H54 (cell line): ENCODE measurements around the gene ZNF326.

Experiments
- DNase-seq: peaks from one replicate; pipeline ENCODE4 v3.0.0; 2011; ENCODE audit warnings: low spot score, mixed read lengths; ENCODE audit not compliant: insufficient read length
- FAIRE-seq: peaks from 3 replicates; lab custom pipeline; 2011; peaks lifted over from hg19 to GRCh38; lab: Jason Lieb, UNC
- POLR2A ChIP-seq: IDR thresholded peaks from 2 replicates; pipeline ENCODE4 v1.6.1; 2011; ENCODE audit warnings: low read depth, mild to moderate bottlenecking, low read length

The ZNF326 gene

DNA sequence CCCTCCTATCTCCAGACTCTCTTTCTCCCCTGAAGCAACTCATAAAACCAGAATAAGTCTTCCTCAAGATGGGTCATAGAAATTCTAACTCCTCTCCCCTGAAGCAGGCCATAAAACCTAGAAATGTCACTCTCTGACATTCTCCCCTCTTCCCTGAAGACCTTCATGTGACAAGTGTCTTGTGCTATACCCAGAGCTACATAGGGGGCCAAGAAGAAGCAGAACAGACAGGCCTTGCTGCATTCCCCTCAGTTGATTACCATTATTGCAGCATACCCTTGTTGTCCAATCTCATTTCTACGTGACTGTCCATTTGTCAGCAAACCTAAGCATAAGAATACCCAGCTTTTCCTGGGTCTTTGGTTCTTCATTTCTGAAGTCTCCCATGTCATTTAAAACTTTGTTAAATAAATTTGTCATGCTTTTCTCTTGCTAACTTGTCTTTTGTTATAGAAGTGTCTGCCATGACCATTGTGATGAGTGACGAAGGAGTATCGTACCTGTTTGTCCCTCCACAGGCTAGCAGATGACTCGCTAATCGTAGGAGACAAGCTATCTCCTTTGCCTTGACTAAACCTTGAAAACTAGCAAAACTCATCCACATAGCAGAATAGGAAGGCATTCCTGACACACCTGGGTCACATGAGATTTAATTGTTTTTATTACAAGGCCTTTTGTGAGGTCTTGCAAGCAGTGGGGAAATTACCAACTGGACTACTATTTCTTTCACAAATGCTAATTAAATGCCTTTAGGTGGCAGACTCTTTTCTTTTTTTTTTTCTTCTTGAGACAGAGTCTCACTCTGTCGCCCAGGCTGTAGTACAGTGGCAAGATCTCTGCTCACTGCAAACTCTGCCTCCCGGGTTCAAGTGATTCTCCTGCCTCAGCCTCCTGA is 39.4 kb upstream of the ZNF326 start:
- DNase-seq (no peak), FAIRE-seq (no peak)
- no peak for TF ChIP-seq POLR2A

DNA sequence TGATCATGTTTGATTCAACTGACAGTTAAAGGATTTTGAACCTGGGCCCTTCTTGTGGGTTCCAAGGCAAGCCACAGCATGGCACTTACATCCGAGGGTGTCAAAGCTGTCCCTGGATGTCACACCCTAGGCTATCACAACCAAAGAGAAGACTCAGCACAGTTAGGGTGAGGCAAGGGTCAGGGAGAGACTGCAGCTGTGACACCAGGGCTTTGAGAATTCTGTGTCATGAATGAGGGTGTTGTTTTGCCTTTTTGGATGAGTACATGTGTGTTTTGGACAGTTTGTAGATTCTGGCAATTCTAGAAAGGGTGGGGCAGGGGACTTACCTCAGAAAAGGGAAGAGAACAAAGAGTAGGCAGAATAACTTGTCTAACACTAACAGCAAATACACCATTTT is 37.8 kb upstream of the ZNF326 start:
- no peak for TF ChIP-seq POLR2A
- DNase-seq = no peak
- FAIRE-seq = no peak

DNA sequence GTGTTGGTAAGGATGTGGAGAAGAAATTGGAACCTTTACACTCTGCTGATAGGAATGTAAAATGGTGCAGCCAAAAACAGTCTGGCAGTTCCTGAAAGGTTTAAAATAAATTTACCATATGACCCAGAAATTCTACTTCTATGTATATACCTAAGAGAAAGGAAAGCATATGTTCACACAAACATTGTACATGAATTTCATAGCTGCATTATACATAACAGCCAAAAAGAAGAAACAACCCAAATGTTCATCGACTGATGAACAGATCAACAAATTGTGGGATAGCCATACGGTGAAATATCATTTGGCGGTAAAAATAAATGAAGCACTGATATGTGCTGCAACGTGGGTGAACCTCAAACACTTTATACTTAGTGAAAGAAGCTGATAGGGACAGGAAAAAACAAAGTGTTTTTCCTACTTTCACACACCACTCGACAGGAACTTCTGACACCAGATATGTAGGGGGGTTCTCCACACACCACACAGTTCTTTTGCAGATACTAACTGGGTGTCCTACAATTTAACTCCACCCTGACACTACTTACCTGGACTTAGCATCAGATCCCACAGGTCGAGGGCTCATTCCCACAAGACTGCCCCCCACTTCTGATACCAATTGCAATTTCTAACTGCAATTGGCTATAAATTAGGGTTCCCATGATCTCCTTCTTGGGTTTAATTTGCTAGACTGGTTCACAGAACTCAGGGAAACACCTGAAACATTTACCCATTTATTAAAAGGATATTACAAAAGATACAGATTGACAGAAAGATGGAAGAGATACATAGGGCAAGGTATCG is 35.9 kb upstream of the ZNF326 start:
- TF ChIP-seq POLR2A = no peak
- no peak for FAIRE-seq

DNA sequence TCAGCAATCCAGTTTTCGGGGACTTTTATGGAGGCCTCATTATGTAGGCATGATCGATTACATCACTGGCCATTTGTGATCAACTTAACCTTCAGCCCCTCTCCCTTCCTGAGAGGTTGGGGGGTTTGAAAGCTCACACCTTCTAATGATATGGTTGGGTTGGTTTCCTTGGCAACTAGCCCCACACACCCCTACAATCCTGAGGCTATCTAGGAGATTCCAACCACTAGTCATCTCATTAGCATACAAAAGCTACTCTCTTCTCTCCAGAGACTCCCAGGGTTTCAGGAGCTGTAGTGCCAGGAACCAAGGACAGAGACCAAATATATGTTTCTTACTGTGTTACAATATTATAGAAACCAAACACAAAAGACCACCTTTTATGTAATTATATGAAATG is 35.2 kb upstream of the ZNF326 start:
- DNase-seq = no peak
- FAIRE-seq = no peak
- no peak for TF ChIP-seq POLR2A

More for the DNA sequence above, 35.9 kb upstream of the ZNF326 start:
- no peak for DNase-seq

DNA sequence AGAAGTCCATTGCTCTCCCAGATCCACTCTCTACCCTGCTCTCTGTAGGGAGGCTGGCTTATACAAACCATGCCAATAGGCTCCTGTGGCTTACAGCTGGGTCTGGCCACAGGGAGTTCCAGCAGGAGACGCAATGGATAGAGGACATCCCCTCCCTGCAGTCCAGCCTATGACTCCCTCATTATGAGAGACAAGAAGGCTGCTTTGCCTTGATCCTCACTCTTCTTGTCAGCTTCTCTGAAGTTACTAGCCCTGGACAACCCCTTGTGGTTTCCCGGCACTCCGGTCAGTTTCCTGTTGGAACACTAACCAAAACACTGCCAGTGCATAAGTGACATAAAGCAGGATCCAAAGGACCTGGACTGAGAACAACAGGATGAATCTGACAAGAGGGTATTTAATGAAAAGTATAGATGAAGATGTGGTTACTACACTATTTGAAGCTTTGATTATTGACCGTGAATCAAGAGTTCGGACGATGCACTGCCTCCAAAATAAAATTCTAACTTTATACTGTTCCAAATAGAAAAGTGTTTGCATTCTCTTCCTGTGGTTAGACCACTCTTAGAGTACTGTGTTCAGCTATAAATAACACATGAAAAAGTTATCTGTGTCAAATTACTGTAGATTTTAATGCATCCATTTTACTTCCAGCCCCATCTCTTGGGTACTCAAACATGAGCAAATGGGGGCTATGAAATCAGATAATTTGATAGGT is 32.7 kb upstream of the ZNF326 start:
- peak; percentile 96 for FAIRE-seq
- no peak for TF ChIP-seq POLR2A
- no peak for DNase-seq

DNA sequence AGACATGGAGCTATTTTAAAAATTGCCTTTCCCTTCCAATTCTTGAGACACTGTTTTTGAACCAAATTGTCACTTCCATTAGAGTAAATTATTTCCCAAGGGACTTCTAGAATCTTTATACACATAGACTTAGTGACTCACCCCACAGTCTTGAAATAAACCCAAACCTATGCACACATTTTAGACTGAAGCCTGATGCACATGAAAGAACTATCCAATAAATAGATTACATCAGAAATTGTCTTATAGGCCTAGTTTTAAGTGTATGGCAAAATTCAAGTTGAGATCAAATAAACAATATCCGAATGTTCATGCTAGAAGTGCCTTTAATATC is 32.2 kb upstream of the ZNF326 start:
- DNase-seq (no peak), FAIRE-seq (no peak)
- TF ChIP-seq POLR2A = no peak

DNA sequence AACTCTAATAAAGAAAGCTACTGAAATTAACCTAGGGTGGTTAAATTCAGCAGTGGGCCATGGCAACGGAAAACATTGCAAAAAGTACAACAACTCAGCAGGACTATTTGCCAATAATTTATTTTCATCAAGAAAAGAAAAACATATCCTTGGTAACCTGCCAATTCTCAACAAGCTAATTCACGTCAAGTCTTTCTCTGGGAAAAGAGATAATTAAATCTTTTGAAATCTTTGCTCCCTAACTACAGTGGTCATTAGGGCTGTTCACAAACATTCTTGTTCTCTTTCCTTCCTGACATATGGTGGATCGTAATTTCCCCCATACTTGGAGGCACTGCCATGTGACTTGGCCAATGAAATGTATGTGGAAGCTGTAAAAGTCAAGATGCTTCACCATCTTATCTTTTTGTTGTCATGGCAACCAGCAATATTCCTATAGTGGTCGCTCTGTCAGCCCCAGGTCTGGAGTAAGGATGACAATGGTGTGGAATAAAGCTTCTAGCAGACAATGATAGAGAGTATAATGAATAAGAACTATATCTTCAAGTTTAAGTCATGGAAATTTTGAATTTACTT is 29.6 kb upstream of the ZNF326 start:
- no peak for FAIRE-seq
- DNase-seq = no peak
- TF ChIP-seq POLR2A = no peak

DNA sequence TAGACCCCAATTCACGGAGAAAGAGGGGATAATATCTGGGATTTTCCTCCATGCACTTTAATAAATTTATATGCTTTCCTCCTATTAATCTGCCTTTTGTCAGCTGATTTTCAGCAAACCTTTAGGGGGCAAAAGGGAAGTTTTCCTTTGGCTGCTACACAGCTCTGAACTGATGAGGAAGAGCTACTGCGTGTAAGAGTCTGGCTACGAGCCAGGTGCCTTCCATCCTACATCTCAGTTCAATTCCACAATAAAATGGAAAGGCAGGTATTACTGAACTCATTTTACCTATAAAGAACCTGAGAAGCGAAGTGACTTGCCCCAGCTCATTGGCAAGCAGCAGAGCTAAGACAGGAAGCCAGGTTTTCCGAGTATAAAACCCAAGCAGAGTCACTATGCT is 28.3 kb upstream of the ZNF326 start:
- DNase-seq (no peak), FAIRE-seq (no peak)
- no peak for TF ChIP-seq POLR2A

DNA sequence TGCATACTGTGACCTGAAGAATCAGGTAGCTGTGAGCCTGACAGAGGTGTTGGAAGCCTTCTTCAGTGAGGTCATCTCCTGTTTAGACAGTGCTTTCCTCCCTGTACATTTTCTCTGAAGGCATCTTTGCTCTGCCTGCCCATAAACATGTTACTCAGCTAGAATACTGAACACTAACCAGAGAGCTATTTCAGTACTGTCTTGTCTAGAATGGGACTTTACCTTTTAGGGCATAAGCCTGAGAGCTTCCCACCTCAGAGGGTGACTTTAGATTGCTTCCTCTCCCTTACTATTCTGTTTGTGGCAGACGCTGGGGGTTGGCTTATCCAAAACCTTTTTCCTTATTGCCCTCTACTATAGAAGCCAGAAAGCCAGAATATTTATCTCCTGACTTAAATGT is 23.3 kb upstream of the ZNF326 start:
- no peak for TF ChIP-seq POLR2A

DNA sequence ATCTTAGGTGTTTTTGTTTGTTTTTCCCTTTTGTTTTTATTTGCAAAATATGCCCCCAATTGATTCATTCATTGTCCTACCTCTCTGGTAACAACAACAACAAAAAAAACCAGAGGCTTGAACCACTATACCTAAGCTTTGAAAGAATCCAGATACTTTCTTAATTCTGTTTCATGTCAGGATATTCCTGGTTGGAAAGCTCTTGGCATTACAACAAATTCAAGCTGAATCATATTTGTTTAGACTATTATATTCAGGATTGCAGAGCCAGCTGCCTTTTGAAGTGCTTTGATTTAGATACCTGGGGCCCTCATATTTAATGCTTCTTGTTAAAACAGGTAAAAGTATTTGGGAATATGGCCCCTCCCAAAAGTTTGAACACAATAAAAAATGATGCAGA is 22.9 kb upstream of the ZNF326 start:
- TF ChIP-seq POLR2A = no peak
- no peak for FAIRE-seq
- no peak for DNase-seq

More for the DNA sequence above, 23.3 kb upstream of the ZNF326 start:
- DNase-seq (no peak), FAIRE-seq (no peak)

DNA sequence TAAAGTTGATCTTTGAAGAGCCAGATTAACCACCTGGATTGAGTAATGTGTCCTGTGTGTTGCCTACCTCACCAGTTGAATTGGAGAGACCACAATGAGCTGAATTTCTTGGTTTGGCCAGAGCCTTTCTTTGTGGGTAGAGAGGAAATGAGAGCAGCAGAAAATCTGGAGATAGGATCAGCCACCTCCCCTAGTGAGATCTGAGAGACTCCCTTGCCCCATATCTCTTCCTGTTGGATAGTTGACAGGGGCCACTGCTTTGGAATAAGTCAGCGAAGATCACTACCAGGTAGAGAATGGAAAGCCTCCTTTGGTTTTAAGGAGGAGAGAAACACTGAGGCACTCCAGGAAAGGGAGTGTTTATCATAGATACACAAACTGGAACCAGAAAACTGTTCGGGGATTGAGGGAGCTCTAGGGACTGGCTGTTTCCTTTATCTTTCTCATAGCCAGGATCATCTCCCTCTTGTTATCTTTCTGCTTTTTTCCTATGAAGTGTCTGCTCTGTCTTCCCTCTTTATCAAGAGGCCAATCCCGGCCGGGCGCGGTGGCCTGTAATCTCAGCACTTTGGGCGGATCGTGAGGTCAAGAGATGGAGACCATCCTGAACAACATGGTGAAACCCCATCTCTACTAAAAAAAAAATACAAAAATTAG is 21.3 kb upstream of the ZNF326 start:
- no peak for TF ChIP-seq POLR2A
- FAIRE-seq = no peak
- no peak for DNase-seq

DNA sequence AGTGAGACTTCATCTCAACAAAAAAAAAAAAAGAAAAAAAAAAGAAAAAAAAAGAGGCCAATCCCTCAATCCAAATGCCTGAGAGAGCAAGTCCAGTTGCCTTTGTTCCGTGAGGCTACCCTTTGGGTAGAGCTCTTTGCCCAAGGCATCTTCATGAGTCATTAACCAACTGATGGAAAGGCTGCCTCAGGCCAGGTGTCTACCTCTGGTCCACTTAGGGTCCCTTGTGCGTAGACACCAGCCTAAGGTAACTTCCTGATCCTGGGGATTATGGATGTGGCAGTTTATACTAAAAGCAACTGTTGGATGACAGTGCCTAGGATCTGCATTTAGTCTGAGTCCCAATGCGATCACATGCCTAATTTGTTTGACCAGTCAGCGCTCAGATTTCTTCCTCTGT is 20.7 kb upstream of the ZNF326 start:
- no peak for TF ChIP-seq POLR2A
- FAIRE-seq (no peak), DNase-seq (no peak)

DNA sequence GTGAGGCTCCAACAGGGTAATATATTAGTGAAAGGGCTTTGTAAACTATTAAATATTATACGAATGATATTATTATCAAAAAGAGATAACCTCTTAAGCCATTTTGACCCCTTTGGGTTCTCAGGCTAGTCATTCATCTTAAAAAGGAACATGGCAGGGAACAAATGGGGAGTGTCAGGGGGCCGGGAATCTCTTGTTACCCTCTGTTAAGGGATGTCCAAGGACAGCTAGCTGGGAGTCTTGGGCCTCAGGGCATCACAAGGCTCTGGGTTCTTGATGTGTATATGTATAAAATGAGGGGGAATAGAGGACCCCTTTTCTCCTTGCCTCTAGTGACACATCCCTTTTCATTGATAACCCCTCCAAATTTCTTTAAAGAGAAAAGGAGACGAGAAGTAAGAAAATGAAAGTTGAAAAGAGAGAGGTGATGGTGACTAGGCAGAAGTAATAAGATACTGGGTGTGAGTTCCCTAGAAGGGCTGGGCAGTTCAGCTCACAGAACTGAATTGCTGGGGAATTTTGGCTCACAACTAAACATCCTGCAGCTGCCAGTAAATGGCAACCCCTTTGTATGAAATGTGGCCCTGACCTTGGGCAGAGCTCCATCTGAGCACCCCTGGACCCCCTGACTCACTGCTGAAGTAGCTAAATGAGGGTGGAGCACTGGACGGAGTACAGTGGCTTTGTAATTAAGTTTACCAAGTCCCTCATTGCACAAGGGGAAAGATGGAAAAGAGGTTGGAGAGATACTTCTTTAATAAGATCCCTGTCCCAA is 20.0 kb upstream of the ZNF326 start:
- no peak for TF ChIP-seq POLR2A
- peak; percentile 90 for FAIRE-seq
- no peak for DNase-seq
